Inferior parietal cortex (tissue), 1 donor: ENCODE data around the gene SLC22A1.
A peak's percentile ranks its signal among the peaks of the same experiment; 100 is the strongest.
"Not testable (repeated sequence)": the region's sequence is repeated elsewhere in the genome, so short reads cannot be mapped to it uniquely, and the experiment has no call there.

Experiments
- DNase-seq: peaks from one replicate; pipeline ENCODE4 v3.0.0-alpha.2; 2016; ENCODE audit errors: extremely low spot score

Gene SLC22A1

DNA sequence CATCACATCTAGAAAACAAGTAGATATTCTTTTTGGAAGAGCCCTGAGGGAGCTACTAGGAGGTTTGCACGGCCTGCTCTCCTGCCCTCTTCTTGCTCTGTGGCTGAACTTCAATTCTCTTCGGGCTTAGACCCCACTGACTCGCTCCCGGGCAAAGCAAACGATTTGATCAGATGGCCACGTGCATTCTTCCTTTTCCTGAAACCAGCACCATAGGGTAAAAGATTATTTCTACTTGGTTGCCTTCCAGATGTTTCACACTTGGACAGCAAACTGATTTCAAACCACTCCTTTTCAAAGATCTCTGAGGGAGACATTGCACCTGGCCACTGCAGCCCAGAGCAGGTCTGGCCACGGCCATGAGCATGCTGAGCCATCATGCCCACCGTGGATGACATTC, at the start of gene SLC22A1:
Gene SLC22A1, plus strand, starts transcription at position 258 of the 400 bp plus-strand sequence. Its CDS starts 121 bp downstream, at position 379.
- no peak for DNase-seq

DNA sequence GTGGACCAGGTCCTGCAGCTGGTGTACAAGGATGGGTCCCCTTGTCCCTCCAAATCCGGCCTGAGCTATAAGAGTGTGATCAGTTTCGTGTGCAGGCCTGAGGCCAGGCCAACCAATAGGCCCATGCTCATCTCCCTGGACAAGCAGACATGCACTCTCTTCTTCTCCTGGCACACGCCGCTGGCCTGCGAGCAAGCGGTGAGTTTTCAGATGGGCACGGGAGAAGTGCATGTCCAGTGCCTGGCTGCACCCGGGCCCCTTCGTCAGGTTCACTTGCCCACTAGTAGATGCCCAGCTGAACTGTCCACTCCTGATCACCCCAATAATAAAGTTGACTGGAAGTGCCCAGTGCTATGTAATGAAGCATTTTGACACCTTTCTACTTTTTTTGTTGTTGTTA, 48.3 kb upstream of the SLC22A1 start:
- DNase-seq = no peak

DNA sequence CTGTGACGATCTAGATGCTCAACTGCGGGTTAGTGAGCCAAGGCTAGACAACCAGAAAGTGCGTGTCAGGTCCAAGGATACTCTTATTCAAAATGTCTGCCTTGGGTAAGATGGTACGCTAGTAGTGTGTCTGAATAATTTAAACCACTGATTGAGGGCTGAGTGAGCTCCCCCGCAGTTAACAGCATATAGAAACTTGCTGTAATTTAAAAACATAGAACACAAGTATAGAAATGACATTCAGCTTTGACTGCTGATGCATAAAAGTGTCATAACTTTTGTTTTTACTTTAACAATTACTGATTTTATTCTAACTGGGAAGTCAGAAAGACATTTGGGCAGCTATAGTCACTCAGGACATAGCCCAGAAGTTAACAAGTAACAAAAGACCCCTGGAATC, 45.6 kb upstream of the SLC22A1 start:
- no peak for DNase-seq

DNA sequence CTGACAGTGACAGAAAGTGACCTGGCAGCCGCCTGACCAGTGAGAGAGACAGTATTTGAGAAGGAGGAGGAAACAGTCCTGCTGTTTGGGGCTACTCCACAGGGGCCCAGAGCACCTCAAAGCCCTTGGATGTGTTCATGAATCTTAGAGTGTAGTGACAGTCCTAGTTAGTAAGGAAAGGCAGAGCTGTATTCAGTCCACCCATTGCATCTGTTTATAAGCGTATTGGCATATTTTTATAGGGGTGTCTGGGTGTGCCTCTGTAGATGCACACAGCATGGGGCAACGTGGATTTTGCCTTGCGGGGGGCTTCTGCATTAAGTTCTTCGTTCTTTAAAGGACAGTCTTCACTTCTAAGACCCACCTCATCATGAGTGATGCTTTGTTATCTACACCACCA, 44.6 kb upstream of the SLC22A1 start:
- no peak for DNase-seq

DNA sequence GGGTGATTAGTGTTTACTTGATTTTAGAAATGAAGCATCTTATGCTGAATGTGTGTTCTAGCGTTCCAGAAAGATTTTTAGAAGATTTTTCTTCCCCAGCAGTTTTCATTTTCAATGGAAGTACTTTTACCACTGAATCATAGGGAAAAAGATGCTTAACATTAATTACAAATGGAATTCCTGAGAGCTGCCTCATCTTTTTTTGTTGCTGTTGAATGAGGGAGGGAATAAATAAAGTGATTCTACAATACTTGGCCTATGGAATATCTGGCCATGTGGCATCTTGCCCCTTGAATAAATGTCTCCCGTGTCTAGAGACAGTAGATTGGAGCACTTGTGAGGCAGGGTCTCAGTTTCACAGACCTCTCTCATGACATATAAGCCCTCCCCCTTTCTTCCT, 44.1 kb upstream of the SLC22A1 start:
- no peak for DNase-seq

DNA sequence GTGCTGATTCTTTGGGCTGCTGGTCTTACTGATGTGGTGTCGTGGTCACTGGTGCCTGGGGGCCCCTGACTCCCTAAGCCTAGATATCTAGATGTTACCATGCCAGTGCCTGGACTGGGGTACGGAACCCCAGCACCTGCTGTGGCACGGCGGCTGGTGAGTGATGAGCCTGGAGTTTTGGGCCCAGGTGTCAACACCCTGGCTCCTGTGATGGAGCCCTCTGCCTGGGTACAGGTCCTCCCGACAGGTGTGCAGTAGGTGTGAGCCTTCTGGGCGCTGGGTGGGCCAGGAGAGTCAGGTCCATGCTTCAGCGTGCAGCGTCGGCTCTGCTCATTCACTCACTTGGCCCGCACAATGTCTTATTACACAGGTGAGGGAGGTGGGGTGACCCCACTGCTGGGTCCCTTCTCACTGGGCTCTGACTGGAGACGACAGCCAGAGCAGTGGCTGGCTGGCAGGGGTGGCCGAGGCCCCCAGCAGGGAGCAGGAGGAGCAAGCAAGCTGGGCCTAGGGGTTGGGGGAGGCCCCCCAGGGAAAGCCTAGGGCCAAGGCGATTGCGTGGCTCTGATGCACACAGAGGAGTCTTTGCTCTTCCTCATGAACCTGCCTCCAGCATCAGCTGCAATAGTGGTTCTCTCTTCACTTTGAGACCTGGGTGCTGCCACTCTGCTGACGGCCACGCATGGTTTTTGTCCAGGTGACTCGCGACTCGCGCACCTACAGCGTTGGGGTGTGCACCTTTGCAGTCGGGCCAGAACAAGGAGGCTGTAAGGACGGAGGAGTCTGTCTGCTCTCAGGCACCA, 42.5 kb upstream of the SLC22A1 start:
- DNase-seq = no peak

DNA sequence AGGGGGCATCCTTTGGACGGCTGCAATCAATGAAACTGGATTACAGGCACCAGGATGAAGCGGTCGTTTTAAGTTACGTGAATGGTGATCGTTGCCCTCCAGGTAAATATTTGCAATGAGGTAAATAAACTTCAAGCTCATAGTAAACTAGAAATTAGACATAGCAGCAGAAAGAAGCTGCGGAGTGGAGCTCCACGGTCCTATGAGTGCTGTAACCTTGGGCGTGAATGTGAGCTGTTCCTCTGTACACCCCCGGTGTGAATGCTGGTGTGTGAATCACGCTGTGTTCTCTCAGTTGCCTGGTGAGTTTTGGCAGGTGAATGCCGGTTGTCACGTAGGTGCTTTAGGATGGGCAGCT, 42.0 kb upstream of the SLC22A1 start:
- DNase-seq = no peak

DNA sequence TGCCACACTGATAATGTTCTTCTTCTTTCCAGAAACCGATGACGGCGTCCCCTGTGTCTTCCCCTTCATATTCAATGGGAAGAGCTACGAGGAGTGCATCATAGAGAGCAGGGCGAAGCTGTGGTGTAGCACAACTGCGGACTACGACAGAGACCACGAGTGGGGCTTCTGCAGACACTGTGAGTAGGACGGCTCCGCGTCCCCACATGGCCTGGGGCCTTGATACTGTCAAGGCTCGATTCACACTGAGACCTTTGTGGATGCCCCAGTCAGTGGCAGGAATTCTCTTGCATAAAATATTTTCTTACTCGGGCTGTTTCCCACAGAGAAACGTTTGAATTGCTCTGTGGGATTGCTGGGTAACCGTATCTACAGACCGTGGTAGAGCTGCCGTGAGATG, 41.5 kb upstream of the SLC22A1 start:
- no peak for DNase-seq

DNA sequence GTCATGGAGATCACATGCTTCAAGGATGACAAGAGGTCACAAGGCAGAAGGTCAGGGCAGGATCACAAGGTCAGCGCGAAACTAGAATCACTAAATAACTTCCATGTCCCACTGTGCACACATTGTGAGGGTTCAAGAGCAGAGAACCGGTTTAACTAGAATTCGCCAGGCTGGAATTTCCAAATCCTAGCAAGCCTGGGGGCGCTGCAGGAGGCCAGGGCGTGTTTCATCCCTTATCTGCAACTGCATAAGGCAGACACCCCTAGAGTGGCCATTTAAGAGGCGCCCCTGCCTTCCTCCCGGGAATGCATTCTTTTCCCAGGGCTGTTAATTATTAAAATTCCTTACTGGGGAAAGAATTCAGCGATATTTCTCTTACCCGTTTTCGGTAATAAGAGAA, 40.2 kb upstream of the SLC22A1 start:
- no peak for DNase-seq

DNA sequence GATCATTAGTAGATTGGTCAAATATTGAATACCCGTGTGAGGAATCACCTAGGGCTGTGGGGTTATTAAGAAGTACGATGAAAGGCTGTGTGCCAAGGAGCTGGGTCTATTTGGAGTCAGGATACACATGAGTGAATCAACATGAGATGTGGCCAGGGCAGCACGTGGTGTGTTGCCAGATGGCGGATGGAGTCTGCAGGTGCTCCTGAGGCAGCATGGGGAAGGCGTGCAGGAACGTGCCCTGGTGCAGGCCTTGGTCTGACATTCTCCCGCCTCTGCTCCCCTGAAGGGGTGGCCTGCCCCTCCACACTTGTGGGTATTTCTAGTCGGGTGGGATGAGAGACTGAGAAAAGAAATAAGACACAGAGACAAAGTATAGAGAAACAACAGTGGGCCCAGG, 39.0 kb upstream of the SLC22A1 start:
- DNase-seq = no peak

DNA sequence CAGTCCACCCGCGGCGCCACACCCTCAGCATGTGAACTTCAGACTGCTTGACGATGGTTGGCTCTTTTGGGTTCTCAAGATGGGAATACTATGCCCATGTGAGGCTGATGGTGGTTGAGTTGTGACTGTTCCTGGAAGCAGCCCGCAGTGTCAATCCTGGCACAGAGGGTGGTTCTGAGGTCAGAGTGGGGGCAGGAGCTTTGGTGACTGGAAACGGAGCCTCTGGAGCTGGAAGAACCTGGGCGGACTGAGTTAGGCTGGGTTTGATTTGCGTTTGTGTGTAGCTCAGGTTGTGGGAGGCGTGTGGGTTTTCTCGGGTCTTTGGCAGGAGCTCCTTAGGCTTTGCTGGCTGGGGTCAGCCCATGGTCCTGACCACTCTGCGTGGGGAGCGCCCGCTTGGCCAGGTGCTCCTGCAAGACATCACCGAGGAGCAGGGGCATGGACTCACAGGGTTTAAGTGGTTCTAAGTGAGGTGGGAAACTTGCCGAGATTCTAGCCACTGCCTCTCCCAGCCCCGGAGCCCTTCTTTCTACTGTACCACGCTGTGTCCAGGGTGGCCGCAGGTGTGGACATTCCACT, 37.3 kb upstream of the SLC22A1 start:
- DNase-seq = no peak

DNA sequence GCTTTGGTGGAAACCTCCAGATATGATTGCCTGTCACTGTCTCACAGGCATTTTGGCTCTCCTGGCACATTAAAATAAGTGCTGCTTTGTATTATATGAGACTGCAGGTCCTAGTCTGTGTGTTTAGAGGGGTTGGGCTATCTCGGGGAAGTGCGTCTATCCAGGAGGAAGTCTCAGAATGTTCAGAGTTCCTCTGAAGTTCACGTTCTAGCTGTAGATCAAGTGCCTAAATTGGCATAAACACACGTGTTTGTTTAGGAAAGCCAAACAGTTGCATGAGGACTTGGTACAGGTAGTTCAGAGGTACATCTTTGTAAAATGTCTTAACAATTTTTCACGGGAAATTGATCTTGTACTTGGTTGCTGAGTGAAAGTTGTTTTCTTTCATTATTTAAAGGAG, 36.4 kb upstream of the SLC22A1 start:
- no peak for DNase-seq

DNA sequence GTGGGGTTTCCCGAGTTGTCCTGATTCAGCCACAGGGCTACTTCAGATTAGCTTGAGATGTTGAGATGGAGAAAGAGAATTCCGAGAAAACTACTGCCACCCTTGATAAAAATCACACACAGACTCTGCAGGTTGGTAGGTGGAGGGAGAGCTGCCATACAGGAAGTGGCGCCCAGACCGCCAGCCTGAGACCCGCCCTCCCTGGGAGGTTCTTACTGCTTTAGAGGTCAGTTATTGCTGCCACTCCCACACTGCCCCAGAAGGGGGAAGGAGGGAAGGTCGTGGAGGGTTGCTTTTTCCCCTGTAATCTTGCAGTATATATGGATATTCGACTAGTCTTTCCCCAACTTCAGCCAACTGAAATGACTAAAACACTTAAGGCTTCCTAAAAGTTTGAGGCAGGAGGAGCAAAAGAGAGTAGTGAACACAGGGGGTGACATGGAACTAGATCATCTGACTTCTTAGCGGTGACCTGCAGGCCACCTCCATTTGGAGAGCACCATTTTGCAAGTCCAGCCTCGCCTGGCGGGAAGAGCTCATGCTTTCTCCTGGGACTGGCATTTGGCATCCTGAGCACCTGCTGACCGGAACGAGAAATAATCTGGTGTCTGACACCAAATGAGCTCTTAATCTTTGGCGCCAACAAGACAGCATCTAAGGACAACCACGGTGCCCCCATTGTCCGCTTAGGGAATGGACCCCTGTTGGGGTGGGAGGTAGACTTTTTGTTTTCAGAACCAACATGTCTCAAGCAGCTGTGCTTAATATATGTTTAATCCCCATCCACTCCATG, 35.7 kb upstream of the SLC22A1 start:
- no peak for DNase-seq

DNA sequence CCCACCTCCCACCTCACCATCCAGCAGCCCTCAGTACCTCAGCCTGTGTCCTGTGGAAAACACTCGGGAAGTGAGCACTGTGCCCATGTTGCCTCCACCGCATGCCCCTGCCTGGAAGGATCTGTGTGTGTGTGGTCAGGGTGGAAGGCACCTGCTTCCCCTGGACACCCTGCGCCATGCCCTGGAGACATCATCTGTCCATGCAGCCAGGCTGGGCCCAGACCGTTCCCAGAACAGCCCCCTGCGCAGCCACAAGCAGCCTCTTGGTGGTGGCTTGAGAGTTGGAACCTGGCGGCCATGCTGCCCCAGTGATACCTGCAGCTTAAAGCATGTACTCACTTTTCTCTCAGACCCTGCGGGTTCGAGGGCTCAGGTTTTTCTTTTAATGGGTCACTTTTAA, 34.9 kb upstream of the SLC22A1 start:
- DNase-seq = no peak

DNA sequence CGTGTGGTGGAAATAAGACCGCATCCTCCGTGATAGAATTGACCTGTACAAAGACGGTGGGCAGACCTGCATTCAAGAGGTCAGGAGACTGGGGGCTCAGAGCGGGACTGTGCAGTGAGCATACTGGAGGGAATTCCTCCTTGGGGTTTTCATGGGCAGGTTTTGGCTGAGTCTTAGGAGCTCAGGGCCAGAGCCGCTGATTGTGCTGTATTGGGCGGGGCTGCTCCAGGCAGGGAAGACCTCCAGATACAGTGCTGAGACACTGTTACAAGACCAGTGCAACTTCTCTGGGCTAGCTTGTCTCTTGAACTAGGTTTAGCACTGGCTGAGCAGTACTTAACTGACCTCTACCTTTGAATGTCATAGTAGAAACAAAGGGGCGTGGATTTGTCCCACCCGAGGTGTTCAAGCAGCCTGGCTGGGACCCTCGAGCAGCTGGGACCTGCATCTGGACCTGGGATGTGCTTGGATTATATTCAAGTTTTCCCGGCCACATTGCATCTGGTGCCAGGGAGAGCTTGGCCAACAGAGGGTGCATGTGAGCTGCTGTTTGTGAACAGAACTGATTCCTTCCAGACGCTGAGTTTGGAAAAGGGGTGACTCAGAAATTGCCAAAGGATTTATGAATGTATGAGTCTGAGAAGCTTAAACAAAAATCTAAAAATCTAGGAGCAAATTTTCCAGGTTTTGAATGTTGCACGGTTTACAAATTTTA, 33.4 kb upstream of the SLC22A1 start:
- peak; percentile 73 for DNase-seq

DNA sequence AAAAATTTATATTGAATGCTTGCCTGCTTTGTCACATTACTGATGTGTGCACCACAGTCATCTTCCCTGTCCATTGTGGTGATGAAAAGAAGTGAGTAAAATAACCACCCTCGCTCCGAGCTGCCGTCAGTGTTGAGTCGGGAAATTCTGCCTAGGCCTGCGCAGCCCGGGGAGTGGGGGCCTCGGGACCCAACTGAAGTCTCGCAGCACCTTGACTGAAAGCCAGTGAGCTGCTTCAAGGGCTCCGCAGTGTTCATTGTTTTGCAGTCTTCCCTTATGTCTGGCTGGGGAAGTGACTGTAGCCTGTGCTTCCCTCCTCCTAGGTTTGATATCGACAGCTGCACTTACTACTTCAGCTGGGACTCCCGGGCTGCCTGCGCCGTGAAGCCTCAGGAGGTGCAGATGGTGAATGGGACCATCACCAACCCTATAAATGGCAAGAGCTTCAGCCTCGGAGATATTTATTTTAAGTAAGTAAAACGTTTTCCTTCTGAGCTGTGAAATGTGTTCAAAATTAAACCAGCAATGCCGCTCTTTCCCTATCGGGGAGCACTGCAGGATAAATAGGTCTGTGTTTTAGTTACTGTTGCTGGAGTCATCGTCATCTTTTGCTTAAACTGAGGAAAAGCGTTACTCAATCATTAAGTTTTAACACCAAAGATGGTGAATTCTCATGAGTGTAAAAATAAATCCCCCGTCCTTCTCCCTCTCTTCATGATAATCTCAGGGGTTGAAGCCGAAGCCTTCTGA, 32.7 kb upstream of the SLC22A1 start:
- DNase-seq = peak; percentile 20

DNA sequence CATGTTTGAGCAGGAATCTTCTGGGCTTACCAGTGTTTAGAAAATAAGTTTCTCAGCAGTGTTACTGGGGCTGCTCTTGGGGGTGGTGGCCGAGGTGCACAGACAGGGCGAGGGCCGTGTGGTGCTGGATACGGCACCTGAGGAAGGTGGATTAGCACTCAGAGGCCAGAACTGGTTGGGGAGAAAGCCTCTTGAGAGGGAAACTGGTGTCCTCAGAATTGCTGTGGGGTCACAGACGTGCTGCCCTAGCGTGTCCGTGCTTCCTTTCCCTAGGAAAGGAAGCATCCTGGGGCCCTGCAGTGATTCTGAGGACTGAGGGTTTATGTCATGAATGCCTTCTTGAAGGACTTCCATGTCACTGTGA, 32.1 kb upstream of the SLC22A1 start:
- no peak for DNase-seq

DNA sequence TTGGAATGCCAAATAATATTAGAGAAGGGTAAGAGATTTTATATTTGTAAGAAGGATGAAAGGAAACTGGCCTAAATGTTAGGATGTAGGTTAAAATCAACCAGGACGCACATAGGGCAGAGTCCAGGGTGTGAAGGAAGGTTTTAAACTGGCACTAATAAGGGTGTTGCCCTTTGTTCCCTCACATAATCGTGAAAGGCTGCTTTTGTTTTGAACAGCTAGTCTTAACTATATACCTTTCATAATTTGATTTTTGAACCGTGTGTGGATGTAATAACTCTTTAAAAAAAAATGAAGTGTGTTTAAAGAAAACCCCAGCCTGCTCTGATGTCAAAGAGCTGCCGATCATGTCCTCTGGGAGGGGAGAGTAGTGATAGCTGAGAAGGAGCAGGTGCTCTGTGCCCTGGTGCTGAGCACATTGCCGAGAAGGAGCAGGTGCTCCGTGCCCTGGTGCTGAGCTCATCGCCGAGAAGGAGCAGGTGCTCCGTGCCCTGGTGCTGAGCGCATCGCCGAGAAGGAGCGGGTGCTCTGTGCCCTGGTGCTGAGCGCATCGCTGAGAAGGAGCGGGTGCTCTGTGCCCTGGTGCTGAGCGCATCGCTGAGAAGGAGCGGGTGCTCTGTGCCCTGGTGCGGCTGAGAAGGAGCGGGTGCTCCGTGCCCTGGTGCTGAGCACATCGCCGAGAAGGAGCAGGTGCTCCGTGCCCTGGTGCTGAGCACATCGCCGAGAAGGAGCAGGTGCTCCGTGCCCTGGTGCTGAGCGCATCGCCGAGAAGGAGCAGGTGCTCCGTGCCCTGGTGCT, 31.0 kb upstream of the SLC22A1 start:
- not testable (repeated sequence) for DNase-seq

DNA sequence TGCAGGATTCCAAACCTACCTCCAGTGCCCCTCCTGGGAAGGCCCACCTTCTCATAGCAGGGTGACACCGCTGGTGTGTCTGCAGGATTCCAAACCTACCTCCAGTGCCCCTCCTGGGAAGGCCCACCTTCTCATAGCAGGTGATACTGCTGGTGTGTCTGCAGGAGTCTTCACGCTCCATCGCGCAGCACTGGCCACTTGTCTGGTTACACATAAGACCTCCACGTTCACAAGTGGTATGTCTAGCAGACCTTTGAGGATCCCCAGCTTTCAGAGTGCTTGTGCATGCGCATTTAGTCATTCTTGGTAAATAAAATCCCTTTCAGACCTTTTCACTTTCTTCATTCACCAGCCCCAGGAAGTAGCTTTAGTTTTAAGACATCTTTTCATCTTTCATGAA, 29.4 kb upstream of the SLC22A1 start:
- DNase-seq = not testable (repeated sequence)

DNA sequence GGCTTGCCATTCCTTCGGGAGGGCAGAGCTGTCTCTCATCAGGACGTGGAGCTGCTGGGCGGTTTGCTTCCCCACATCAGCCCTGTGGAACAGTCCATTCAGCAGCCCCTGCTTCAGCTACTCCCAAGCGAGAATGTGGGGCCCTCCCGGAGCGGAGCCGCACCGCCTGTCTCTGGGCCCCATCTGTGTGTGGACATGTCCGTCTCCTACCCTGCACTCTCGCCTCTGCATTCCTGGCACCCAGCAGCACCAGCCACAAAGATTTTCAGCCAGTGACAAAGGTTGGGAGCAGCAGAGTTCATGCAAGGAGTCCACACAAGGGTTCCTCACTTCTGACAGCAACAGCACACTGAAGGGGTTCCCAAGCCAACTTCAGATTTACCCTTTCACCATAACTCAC, 29.0 kb upstream of the SLC22A1 start:
- DNase-seq = no peak

DNA sequence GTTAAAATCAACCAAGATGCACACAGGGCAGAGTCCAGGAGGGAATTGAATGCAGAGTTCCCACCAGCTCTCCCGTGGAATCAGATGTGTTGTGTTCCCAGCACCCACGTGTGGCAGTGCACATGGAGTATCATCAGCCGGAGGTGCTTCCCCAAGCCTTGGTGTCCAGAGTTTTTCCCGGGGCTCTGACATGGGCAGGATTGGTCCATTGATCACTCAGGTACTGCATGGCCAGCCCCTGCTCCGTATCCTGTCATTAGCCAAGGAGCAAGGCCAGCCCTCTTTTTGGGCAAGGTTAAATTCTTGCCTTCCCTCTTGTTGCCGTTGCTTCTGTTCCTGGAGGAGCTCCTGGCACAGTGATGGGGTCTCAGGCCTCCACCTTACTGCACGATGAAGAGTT, 28.6 kb upstream of the SLC22A1 start:
- DNase-seq = no peak
